Measurements from ENCODE around the gene PAK4.

PAK4 gene

DNA sequence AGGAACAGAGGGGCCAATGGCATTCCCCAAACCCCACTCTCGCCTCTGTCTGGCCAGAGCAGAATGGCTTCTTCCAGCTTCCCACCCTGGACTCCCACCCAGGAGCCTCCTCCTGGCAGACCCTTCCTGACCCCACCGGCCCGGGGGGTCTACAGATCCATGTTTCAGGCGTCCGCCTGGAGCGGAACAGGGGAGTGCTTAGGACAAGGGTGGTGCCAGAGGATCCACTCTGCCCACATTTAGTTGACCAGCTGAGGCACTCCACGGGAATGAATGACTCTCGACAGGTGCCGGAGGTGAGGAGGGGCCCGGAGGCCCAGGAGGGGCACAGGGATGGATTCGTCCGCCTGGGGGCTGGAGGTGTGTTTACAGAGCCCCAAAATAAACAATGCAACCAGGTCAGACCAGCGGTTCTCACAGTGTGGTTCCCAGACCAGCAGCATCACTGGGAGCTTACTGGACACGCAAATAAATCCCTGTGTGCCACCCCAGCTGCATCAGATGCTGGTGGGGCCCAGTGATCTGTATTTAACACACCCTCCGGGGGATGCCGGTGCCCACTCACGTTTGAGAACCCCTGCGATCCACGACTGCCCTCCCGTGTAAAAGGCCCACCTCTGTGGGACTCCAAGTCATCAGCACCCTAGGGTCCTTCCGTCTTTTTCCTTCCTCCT is 56.1 kb downstream of the PAK4 start:
- DNase-seq: no peak

DNA sequence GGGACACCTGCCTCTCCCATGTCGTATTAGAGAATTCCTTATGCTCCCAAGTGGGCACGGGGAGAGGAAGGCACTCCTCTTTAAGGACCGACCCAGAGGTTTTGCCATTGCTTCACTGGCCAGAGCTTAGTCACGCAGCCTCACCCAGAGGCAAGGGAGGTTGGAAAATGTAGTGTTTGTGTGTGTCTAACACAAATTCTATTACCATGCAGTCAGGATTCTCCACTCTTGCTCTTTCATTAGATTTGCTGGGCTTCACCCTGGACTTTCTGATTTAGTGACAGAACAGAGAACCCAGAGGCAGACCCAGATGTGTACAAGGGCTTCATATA is 56.6 kb downstream of the PAK4 start:
- DNase-seq: no peak

DNA sequence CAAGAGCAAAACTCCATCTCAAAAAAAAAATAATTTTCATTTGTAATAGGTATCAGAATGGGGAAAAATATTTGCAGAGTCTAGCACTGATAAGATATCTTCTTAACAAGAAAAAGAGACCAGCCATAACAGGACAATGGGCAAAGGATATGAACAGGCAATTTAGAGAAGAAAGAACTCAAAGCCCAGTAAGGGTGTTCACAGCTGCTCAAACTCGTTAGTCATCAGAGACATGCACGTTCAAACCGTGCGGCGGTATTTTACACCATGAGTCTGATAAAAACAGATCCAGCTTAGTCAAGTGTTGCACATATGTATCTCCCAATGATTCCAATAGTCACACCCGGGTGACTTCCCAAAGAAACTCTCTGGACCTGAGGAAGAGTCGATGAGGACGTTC is 57.5 kb downstream of the PAK4 start:
- no peak for DNase-seq

DNA sequence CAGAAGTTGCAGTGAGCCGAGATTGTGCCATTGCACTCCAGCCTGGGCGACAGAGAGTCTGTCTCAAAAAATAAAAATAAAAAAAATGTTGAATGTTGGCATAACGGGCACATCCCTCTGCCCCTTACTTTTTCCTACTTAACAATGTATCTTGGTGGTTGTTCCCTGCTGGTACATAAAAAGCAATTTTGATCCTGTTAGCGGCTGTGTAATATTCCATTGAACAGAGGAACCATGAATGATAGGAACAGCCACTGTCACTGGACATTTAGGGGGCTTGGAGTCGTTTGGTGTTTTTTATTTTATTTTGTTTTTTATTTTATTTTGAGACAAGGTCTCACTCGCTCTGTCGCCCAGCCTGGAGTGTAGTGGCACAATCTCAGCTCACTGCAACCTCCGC is 60.8 kb downstream of the PAK4 start:
- DNase-seq: no peak

GRCh38 chr19:39187552-39187943 is 62.0 kb downstream of the PAK4 start:
- no peak for DNase-seq

DNA sequence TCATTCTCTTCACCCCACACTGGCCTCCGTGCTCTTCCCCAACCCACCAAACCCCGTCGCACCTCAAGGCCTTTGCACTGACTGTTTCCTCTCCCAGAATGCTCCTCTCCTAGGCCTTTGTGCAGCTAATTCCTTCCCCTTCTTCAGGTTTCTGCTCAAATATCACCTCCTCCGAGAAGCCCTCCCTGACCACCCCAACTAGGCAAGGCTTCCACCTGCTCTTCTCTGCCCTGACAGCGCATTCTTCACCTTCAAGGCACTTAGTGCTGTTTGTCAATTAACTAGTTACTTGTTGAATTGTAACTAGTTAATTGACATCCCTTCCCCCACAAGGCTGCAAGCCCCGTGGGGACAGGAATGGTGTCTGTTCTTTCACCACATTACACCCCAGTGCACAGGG is 63.4 kb downstream of the PAK4 start:
- DNase-seq: no peak

GRCh38 chr19:39190768-39191167 is 65.2 kb downstream of the PAK4 start:
- no peak for DNase-seq

- DNase-seq: no peak
Measured at GRCh38 chr19:39192846-39193245, 67.3 kb downstream of the PAK4 start.

DNA sequence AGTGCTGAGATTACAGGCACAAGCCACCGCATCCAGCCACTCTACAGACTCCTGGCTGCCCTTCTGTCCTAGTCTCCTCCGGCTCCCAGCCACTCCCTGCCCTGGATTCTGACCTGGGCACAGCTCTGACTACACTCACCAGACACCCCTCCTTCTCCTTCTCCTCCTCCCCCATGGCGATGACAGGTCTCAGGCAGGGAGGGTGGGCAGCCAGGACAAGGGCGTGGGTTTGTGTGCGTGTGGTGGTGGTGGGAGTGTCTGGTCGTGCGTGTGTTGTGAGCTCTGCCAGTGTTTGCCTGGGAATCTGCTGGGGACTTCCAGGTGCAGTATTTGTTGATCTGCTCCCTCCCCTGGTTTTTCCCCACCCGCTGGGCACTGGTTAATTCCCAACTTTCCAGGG is 68.2 kb downstream of the PAK4 start:
- no peak for DNase-seq

- no peak for DNase-seq
Measured at GRCh38 chr19:39194832-39195542, 69.4 kb downstream of the PAK4 start.

GRCh38 chr19:39195755-39196154 is 70.2 kb downstream of the PAK4 start:
- DNase-seq: peak; percentile 17

GRCh38 chr19:39196320-39196719 is 70.7 kb downstream of the PAK4 start:
- DNase-seq: no peak

DNA sequence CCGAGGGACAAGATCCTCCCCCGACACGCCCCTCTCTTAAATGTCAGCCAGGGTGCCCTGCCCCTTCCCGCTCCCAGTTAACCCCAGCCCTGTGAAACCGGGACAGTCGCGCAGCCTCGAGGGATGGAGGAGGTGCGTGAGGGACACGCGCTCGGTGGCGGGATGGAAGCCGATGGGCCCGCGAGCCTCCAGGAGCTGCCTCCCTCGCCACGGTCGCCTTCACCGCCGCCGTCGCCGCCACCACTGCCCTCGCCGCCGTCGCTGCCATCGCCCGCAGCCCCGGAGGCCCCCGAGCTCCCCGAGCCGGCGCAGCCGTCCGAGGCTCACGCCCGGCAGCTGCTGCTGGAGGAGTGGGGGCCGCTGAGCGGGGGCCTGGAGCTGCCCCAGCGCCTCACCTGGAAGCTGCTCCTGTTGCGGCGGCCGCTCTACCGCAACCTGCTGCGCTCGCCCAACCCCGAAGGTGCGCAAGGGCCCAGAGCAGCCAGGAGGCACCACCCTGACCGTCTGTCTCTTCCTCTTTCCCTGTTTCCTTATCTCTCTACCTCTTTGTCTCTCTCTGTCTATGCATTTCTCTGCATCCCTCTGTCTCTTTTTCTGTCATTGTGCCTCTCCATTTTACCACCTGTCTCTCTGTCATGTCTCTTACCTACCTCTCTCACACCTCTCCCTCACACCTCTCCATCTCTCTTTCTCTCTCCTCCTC is 71.4 kb downstream of the PAK4 start, which contains the start of gene NCCRP1:
Gene NCCRP1 (plus strand): TSS at position 105 of the 703 bp plus-strand sequence. CDS start 19 bp downstream, at position 124.
- DNase-seq: no peak

GRCh38 chr19:39197808-39198207 is 72.2 kb downstream of the PAK4 start:
- no peak for DNase-seq

DNA sequence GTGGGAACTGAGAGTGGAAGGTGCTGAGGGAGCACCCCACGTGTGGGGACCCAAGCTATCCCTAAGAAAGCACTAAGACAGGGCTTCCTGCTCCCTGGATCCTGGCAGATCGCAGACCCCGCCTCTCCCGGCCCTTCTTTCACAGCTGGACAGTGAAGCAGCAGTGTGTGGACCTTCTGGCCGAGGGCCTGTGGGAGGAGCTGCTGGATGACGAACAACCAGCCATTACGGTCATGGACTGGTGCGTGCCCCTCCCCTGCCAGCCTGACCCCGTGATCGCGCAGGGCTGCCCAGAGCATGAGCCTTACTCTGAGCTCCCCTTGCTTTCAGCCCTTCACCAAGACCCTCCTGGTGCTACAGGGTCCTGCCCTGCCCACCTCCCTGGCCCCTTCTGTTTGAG is 73.4 kb downstream of the PAK4 start:
- DNase-seq: no peak

DNA sequence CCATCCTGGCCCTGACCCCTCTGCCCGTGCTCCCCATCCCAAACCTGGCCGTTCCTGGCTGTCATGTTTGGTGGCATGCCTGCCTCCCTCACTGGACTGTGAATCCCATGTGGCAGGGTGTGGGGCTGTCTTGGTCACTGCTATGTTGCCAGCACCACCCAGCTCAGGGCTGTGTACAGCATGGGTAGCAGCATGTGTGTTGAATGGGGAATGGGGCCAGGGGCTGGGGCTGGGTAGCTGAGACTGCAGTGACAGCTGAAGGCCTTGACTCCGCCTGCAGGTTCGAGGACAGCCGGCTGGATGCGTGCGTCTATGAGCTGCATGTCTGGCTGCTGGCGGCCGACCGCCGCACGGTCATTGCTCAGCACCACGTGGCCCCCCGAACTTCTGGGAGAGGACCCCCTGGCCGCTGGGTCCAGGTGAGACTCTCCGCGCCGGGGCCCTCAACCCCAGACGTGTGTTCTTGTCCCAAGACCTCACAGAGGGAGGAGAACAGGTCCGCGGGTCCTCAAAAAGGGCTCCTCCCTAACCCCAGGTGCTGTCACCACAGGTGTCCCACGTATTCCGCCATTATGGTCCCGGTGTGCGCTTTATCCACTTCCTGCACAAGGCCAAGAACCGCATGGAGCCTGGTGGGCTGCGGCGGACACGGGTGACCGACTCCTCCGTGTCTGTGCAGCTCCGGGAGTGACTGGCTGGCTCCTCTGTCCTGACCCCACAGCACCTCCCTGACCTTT is 74.6 kb downstream of the PAK4 start:
- no peak for DNase-seq

- DNase-seq: no peak
Measured at GRCh38 chr19:39200803-39201115, 75.2 kb downstream of the PAK4 start.

DNA sequence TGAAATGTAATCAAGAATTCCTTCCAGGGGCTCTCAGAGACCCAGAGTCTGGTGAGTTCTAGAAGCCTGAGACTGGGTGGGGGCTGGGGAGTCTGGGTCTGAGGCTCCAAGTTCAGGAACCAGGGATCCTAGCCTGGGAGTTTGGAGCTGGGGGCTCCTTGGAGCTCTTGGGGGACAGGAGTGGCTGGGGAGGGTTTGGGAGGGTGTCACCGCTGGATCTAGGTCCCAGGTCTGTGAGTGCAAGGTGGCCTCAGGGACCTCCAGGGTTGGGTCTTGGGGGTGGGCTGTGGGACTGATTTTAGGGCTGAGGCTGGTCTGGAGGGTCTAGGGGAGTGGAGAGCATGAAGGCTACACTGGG is 77.4 kb downstream of the PAK4 start:
- no peak for DNase-seq

DNA sequence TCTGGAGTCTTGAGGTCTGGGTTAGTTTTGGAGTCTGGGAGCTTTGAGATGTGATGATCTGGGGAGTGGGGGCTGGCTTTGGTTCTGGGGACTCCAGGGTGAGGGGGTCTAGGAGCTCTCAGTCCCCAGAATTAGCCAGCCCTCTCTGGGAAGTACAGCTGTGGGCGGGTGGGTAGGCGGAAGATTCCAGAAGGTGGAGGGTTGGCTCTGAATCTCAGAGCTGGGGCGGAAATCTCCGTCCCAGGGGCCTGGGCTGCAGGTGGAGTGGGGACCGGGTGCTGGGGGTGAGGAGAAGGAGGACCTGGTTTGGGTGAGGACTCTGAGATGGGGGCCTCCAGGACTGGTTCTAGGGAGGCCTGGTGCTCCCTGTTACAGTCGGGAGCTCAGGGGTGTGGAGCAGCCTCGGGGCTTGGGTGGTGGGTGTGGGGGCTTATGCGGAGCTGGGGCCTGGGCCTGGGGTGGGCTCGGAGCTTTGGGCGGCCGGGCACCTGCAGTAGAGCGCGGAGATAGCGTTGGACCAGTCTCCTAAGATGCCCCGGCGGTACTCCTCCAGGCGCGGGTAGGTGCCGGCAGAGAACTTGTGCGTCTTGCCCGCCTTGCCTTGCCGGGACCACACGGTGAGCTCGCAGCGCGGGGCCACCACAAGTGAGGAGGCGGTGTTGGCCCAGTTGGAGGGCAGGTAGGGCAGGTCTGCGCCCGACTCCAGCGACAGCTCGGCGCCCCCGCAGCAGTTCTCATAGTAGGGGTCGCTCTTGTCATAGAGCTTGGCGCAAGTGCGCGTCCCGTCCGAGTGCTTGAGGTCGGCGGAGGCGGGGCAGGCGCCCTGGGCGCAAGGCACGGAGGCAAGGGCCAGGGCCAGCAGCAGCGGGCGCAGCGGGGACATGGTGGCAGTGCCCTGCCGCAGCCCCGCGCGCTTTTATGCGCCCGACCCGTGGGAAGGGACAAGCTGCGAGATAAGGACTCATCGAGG is 78.1 kb downstream of the PAK4 start, which contains the start of gene SYCN:
Gene SYCN (minus strand): TSS at position 892 of the 970 bp plus-strand sequence. CDS start 9 bp downstream, at position 883.
- DNase-seq: no peak

GRCh38 chr19:39205449-39205764 is 79.8 kb downstream of the PAK4 start:
- no peak for DNase-seq

GRCh38 chr19:39206122-39206521 is 80.5 kb downstream of the PAK4 start:
- DNase-seq: no peak

- no peak for DNase-seq
Measured at GRCh38 chr19:39207293-39207836, 81.8 kb downstream of the PAK4 start.

Measured in CD4-positive, alpha-beta T cell treated with Interleukin-12 subunit alpha and Interleukin-12 subunit beta, for 1 hour (primary cell).